Activated CD4-positive, alpha-beta memory T cell treated with anti-CD3 and anti-CD28 coated beads, Interleukin-2, amount 10 ng/mL, durations not matched to agents 7 days and 5 days (primary cell): ENCODE results near the gene SLIT1. TPM values are rescaled to one million over a fixed set of nuclear protein-coding genes. Genes with fewer than 3 reads are reported as not detected.

Experiments used
- CTCF ChIA-PET: fragments of 350-600 bp; sonication (Branson Sonifier 250); formaldehyde crosslinking; loops from one replicate; lab custom pipeline; 2021; ENCODE audit warnings: antibody characterized with exemption, inconsistent platforms; lab: Charles Lee
- POLR2A ChIA-PET: fragments of 350-600 bp; sonication (Branson Sonifier 250); formaldehyde crosslinking; loops from one replicate; lab custom pipeline; 2021; ENCODE audit warnings: antibody characterized with exemption; lab: Charles Lee
- DNase-seq: peaks from one replicate; pipeline ENCODE4 v3.0.0-alpha.2; 2020
- H3K27ac Mint-ChIP-seq: one replicate; pipeline ENCODE4 v1.8.0; 2021; ENCODE audit warnings: mild to moderate bottlenecking, mixed read lengths
- H3K27me3 Mint-ChIP-seq: one replicate; pipeline ENCODE4 v1.8.0; 2021; ENCODE audit warnings: mixed read lengths
- H3K36me3 Mint-ChIP-seq: one replicate; pipeline ENCODE4 v1.8.0; 2021; ENCODE audit warnings: low read depth, mixed read lengths
- H3K4me1 Mint-ChIP-seq: one replicate; pipeline ENCODE4 v1.8.0; 2021; ENCODE audit warnings: mixed read lengths
- H3K4me3 Mint-ChIP-seq: one replicate; pipeline ENCODE4 v1.8.0; 2021; ENCODE audit warnings: mild to moderate bottlenecking, mixed read lengths
- H3K9me3 Mint-ChIP-seq: one replicate; pipeline ENCODE4 v1.8.0; 2021; ENCODE audit warnings: mixed read lengths
- total RNA-seq, 2 experiments: library from RNA; stranded (reverse); gene quantifications; one replicate each; pipeline ENCODE4 v1.2.3, GENCODE V29; 2021

The SLIT1 gene
- total RNA-seq, 2 experiments from 2014 or later, result 0.30 to 0.35 TPM

- H3K27me3 Mint-ChIP-seq, result peaks cover 22% of the 10 kb centered on the region
- no peaks in the 10 kb centered on the region for H3K4me1 Mint-ChIP-seq
- no peak overlapping the region for H3K4me3 Mint-ChIP-seq
- H3K9me3 Mint-ChIP-seq, result no peaks in the 10 kb centered on the region
- no peak for DNase-seq
- H3K27ac Mint-ChIP-seq, result no peak overlapping the region
- CTCF ChIA-PET, result interaction anchor here (0.9 to 1.0 kb wide), 2 partner anchors 10 to 26 kb away, joined by 3 read pairs; no protein-coding TSS in a partner anchor
- POLR2A ChIA-PET, result interaction anchor here (1.2 kb wide), 1 partner anchor 11 kb away, joined by 4 read pairs; no protein-coding TSS in a partner anchor
- no peaks in the 10 kb centered on the region for H3K36me3 Mint-ChIP-seq
Measured at GRCh38 chr10:97107551-97107950, 78.2 kb downstream of the SLIT1 start.

DNA sequence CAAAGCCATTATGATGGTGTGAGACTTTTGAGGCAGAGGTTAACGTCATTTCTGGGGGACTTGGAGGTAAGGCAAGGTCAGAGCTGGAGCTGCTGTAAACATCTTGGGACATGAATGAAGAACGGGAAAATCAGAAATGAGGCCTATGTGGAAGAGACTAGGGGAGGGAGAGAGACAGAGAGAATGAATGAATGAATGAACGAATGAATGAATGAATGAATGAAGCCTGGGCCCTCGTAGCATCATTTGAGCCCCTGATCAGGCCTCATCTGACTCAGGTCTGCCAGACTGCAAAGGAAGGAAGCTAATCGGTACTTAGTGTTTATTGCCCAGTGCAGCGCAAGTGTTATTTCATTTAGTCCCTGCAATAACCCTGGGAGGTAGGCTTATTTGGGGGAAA, 79.6 kb downstream of the SLIT1 start:
- H3K9me3 Mint-ChIP-seq, result no peaks in the 10 kb centered on the region
- no peak overlapping the region for H3K27ac Mint-ChIP-seq
- H3K36me3 Mint-ChIP-seq, result no peaks in the 10 kb centered on the region
- DNase-seq, result no peak
- peaks cover 16% of the 10 kb centered on the region for H3K27me3 Mint-ChIP-seq
- H3K4me1 Mint-ChIP-seq, result no peaks in the 10 kb centered on the region
- ChIA-PET CTCF (no interaction called here), POLR2A (interaction anchor here (1.2 kb wide), 1 partner anchor 9 kb away, joined by 4 read pairs; no protein-coding TSS in a partner anchor)
- no peak overlapping the region for H3K4me3 Mint-ChIP-seq

GRCh38 chr10:97105303-97105702, 80.5 kb downstream of the SLIT1 start:
- no peaks in the 10 kb centered on the region for H3K9me3 Mint-ChIP-seq
- H3K27ac Mint-ChIP-seq, result no peak overlapping the region
- ChIA-PET POLR2A (no interaction called here), CTCF (no interaction called here)
- no peaks in the 10 kb centered on the region for H3K4me1 Mint-ChIP-seq
- no peak for DNase-seq
- no peaks in the 10 kb centered on the region for H3K36me3 Mint-ChIP-seq
- H3K4me3 Mint-ChIP-seq, result no peak overlapping the region
- peaks cover 16% of the 10 kb centered on the region for H3K27me3 Mint-ChIP-seq

DNA sequence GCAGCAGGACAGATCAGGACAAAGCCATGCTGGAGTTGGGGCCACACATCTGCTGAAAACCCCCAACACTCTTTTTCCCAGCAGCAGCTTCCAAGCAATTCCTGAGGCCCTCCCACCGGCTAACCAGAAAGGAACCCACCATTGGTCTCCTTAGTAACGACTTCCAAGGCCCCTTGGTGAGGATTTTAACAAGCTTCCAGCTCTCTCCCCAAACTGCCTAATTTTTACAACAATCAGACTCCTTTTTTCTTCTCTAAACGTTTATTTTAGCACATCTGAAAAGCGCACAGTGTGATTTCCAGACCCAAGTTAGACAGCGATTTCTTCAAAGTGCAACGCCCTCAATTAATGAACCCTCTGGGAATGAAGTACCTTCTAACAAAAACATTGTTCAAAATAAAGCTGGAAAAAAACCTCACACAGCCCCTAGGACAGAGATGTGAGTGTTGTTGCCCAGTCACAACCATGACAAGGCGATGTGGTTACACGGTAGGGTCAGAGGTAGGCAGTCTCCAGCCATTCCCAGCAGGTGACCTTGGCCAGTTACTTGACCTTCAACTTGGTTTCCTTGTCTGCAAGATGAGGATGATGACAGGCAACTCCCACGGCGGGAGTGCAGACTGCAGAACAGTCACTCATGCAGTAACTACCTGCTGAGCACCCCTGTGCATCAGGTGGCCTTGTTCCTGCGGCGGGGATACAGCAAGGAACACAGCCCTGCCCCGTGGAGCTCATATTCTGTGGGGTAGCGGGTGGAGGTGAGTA, 82.3 kb downstream of the SLIT1 start:
- H3K27me3 Mint-ChIP-seq, result peaks cover 6% of the 10 kb centered on the region
- POLR2A ChIA-PET, result interaction anchor here (0.6 kb wide), 1 partner anchor 24 kb away, joined by 4 read pairs; no protein-coding TSS in a partner anchor
- H3K9me3 Mint-ChIP-seq, result no peaks in the 10 kb centered on the region
- CTCF ChIA-PET, result interaction anchor here (0.9 kb wide), 1 partner anchor 105 kb away, joined by 3 read pairs; no protein-coding TSS in a partner anchor
- no peaks in the 10 kb centered on the region for H3K4me1 Mint-ChIP-seq
- DNase-seq, result no peak
- H3K36me3 Mint-ChIP-seq, result no peaks in the 10 kb centered on the region
- no peak overlapping the region for H3K4me3 Mint-ChIP-seq
- no peak overlapping the region for H3K27ac Mint-ChIP-seq

- Mint-ChIP-seq H3K27me3 (peaks cover 6% of the 10 kb centered on the region), H3K9me3 (no peaks in the 10 kb centered on the region), H3K4me1 (no peaks in the 10 kb centered on the region), H3K4me3 (no peak overlapping the region), H3K36me3 (no peaks in the 10 kb centered on the region), H3K27ac (no peak overlapping the region)
- DNase-seq, result no peak
- ChIA-PET POLR2A (no interaction called here), CTCF (interaction anchor here (0.6 to 0.9 kb wide), 2 partner anchors 77 to 106 kb away, joined by 3 read pairs; no protein-coding TSS in a partner anchor)
Measured at GRCh38 chr10:97102441-97102840, 83.3 kb downstream of the SLIT1 start.

GRCh38 chr10:97101166-97101940, 84.4 kb downstream of the SLIT1 start:
- ChIA-PET CTCF (no interaction called here), POLR2A (no interaction called here)
- no peak for DNase-seq
- H3K9me3 Mint-ChIP-seq, result no peaks in the 10 kb centered on the region
- H3K27ac Mint-ChIP-seq, result no peak overlapping the region
- H3K4me1 Mint-ChIP-seq, result peaks cover 4% of the 10 kb centered on the region
- H3K36me3 Mint-ChIP-seq, result no peaks in the 10 kb centered on the region
- no peak overlapping the region for H3K4me3 Mint-ChIP-seq
- H3K27me3 Mint-ChIP-seq, result peaks cover 3% of the 10 kb centered on the region

DNA sequence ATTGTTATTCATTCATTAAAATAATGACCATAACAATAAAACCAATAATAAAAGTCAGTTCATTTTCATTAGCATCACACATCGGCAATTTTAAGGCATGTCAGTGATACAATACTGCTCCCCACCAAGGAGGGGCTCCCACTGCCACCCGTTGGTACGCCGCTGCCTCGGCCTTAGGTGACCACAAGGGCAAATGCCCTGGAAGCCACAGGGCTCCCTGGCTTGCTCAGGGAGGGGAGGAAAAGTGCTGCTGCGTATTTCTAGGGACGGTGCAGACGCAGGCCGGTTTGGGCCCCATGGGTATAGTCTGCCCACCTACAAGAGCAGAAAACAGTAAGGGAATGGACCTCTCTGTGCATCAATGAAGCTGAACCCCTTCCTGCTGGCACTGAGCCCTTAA, 85.1 kb downstream of the SLIT1 start:
- peaks cover 3% of the 10 kb centered on the region for H3K27me3 Mint-ChIP-seq
- POLR2A ChIA-PET, result no interaction called here
- H3K36me3 Mint-ChIP-seq, result no peaks in the 10 kb centered on the region
- no peak overlapping the region for H3K4me3 Mint-ChIP-seq
- H3K4me1 Mint-ChIP-seq, result peaks cover 8% of the 10 kb centered on the region
- no peaks in the 10 kb centered on the region for H3K9me3 Mint-ChIP-seq
- CTCF ChIA-PET, result no interaction called here
- no peak overlapping the region for H3K27ac Mint-ChIP-seq
- no peak for DNase-seq

- no peak for DNase-seq
- Mint-ChIP-seq H3K4me3 (no peak overlapping the region), H3K36me3 (no peaks in the 10 kb centered on the region), H3K27ac (no peak overlapping the region), H3K4me1 (peaks cover 11% of the 10 kb centered on the region), H3K9me3 (no peaks in the 10 kb centered on the region), H3K27me3 (peaks cover 11% of the 10 kb centered on the region)
- ChIA-PET POLR2A (no interaction called here), CTCF (no interaction called here)
Measured at GRCh38 chr10:97099868-97100267, 85.9 kb downstream of the SLIT1 start.

DNA sequence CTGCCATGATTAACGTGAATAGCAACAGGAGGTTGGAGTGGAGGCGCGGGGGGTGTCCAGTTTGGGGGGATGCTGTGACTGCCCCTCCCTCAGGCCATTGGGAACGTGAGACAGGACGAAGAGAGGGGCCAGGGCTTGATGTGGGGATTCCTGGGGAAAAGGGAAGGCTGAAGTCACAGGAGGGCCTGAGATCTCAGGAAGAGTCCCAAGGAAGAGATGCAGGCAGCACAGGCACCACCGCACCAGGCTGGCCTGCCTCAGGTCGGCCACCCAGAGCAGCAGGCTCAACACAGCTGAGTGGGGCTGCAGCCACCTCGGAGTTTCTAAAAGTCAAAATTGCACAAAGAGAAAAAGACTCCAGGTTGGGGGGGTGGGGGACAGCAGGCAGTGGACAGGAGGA, 86.7 kb downstream of the SLIT1 start:
- H3K27ac Mint-ChIP-seq, result no peak overlapping the region
- ChIA-PET POLR2A (no interaction called here), CTCF (no interaction called here)

DNA sequence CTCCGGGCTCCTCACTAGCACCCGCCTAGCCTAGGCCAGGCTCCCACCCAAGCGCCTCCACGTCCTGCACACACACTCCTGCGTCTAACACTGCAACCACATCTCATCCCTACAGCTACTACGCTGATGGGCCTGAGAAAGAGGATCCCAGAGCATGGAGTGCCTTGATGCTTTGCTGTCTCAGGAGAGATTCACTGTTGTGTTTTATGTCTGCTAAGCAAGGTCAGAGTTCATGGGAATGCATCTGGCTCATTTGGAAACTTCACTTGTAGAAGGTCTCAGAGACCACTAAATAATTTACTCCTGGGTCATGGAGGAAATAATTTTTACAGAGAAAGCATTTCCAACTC, 88.7 kb downstream of the SLIT1 start:
- ChIA-PET POLR2A (interaction anchor here (1.5 kb wide), 1 partner anchor 10 kb away, joined by 4 read pairs; no protein-coding TSS in a partner anchor), CTCF (no interaction called here)
- Mint-ChIP-seq H3K36me3 (no peaks in the 10 kb centered on the region), H3K9me3 (no peaks in the 10 kb centered on the region), H3K4me3 (no peak overlapping the region), H3K27ac (no peak overlapping the region), H3K27me3 (peaks cover 20% of the 10 kb centered on the region), H3K4me1 (peaks cover 11% of the 10 kb centered on the region)
- DNase-seq, result no peak

More for the DNA sequence above, 86.7 kb downstream of the SLIT1 start:
- Mint-ChIP-seq H3K27me3 (peaks cover 16% of the 10 kb centered on the region), H3K4me1 (peaks cover 11% of the 10 kb centered on the region), H3K9me3 (no peaks in the 10 kb centered on the region), H3K4me3 (no peak overlapping the region), H3K36me3 (no peaks in the 10 kb centered on the region)
- DNase-seq, result no peak

- no peak overlapping the region for H3K4me3 Mint-ChIP-seq
- DNase-seq, result no peak
- no peaks in the 10 kb centered on the region for H3K9me3 Mint-ChIP-seq
- no peak overlapping the region for H3K27ac Mint-ChIP-seq
- peaks cover 24% of the 10 kb centered on the region for H3K27me3 Mint-ChIP-seq
- CTCF ChIA-PET, result interaction anchor here (1.5 to 1.7 kb wide), 2 partner anchors 15 to 24 kb away, joined by 5 to 7 read pairs; no protein-coding TSS in a partner anchor
- H3K36me3 Mint-ChIP-seq, result no peaks in the 10 kb centered on the region
- peaks cover 11% of the 10 kb centered on the region for H3K4me1 Mint-ChIP-seq
- POLR2A ChIA-PET, result interaction anchor here (1.5 kb wide), 1 partner anchor 10 kb away, joined by 4 read pairs; no protein-coding TSS in a partner anchor
Measured at GRCh38 chr10:97096261-97097083, 89.3 kb downstream of the SLIT1 start.

DNA sequence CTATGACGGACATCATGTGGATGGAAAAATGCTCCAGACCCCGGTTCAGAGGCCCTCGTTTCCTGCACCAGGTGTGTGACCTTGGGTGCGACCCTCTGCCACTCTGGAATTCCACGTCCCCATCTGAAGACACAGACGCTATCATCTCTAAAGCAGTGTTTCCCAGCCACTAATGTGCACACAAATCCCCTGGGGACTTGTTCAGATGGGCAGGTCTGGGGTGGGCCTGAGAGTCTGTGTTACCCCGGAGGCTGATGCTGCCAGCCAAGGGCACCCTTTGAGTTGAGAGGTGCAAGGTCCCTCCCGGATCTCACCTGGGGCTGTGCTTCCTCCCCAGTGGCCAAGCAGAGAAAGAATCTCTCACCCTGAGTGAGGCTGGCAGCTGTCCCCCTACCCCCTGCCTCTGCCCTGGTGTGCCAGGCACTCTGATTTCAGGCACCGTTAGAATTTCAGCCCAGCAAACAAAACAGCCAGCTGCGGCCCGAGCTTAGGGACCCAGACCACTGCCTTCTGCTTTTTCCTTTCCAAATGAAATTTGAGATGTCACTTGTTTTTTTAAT, 90.0 kb downstream of the SLIT1 start:
- POLR2A ChIA-PET, result no interaction called here
- Mint-ChIP-seq H3K4me3 (no peak overlapping the region), H3K4me1 (peaks cover 11% of the 10 kb centered on the region), H3K27ac (no peak overlapping the region), H3K36me3 (no peaks in the 10 kb centered on the region), H3K27me3 (peaks cover 30% of the 10 kb centered on the region), H3K9me3 (no peaks in the 10 kb centered on the region)
- DNase-seq, result no peak
- CTCF ChIA-PET, result interaction anchor here (1.5 to 1.7 kb wide), 2 partner anchors 15 to 23 kb away, joined by 5 to 7 read pairs; no protein-coding TSS in a partner anchor
